DOHH2 (cell line): ENCODE data around the gene MAP3K9.

Experiments used
- H3F3A ChIP-seq: fragments of 200-600 bp; sonication (generic), shearing (Covaris generic); 2 replicates; pipeline ENCODE4 v1.6.0; 2016; ENCODE audit warnings: antibody characterized with exemption, mild to moderate bottlenecking; ENCODE audit not compliant: control insufficient read depth, insufficient read depth
- H3K27ac ChIP-seq: fragments of 200-600 bp; sonication (generic); 2 replicates; pipeline ENCODE4 v1.5.1; 2014; ENCODE audit warnings: low read depth, mild to moderate bottlenecking, low read length, moderate library complexity
- H3K27me3 ChIP-seq: fragments of 200-600 bp; sonication (generic); 2 replicates; pipeline ENCODE4 v1.6.1; 2014; ENCODE audit warnings: mild to moderate bottlenecking, low read length, mixed read lengths; ENCODE audit not compliant: control insufficient read depth
- H3K36me3 ChIP-seq: fragments of 200-600 bp; sonication (generic); 2 replicates; pipeline ENCODE4 v1.6.1; 2014; ENCODE audit warnings: mild to moderate bottlenecking, low read length, moderate library complexity, mixed read lengths; ENCODE audit not compliant: control insufficient read depth
- H3K4me1 ChIP-seq: fragments of 200-600 bp; sonication (generic); 2 replicates; pipeline ENCODE4 v1.6.1; 2014; ENCODE audit warnings: mild to moderate bottlenecking, low read length, mixed read lengths; ENCODE audit not compliant: control insufficient read depth
- H3K4me2 ChIP-seq: fragments of 200-600 bp; sonication (generic); 2 replicates; pipeline ENCODE4 v1.6.0; 2014; ENCODE audit warnings: mild to moderate bottlenecking, low read length, moderate library complexity
- H3K4me3 ChIP-seq: fragments of 200-600 bp; sonication (generic); 2 replicates; pipeline ENCODE4 v1.5.1; 2014; ENCODE audit warnings: mild to moderate bottlenecking, low read length, mixed read lengths
- H3K79me2 ChIP-seq: fragments of 200-600 bp; sonication (generic); 2 replicates; pipeline ENCODE4 v1.6.1; 2014; ENCODE audit warnings: mild to moderate bottlenecking, low read length, mixed read lengths; ENCODE audit not compliant: control insufficient read depth
- H3K9me2 ChIP-seq: fragments of 200-600 bp; sonication (generic); replicated peaks from 2 replicates; pipeline ENCODE4 v1.6.1; 2014; ENCODE audit warnings: mild to moderate bottlenecking, low read length, mixed read lengths; ENCODE audit not compliant: control insufficient read depth
- H3K9me3 ChIP-seq: fragments of 200-600 bp; sonication (generic); 2 replicates; pipeline ENCODE4 v1.6.1; 2014; ENCODE audit warnings: antibody characterized with exemption, low read length, mixed read lengths; ENCODE audit not compliant: control insufficient read depth, insufficient read depth
- H4K20me1 ChIP-seq: fragments of 200-600 bp; sonication (generic); 2 replicates; pipeline ENCODE4 v1.6.0; 2014; ENCODE audit warnings: low read depth, mild to moderate bottlenecking, antibody characterized with exemption, low read length, moderate library complexity; ENCODE audit not compliant: control insufficient read depth, insufficient read depth
- CTCF ChIP-seq: fragments of 200-600 bp; sonication (generic); IDR thresholded peaks from one replicate; pipeline ENCODE4 v1.5.1; 2014; ENCODE audit warnings: antibody characterized with exemption, mild to moderate bottlenecking, low read depth, low read length; ENCODE audit not compliant: poor library complexity, severe bottlenecking
- EZH2phosphoT487 ChIP-seq: fragments of 200-600 bp; sonication (generic); IDR thresholded peaks from 2 replicates; pipeline ENCODE4 v1.6.1; 2017; ENCODE audit warnings: borderline replicate concordance, mild to moderate bottlenecking, antibody characterized with exemption, low read length, moderate library complexity, mixed read lengths

Gene MAP3K9

DNA sequence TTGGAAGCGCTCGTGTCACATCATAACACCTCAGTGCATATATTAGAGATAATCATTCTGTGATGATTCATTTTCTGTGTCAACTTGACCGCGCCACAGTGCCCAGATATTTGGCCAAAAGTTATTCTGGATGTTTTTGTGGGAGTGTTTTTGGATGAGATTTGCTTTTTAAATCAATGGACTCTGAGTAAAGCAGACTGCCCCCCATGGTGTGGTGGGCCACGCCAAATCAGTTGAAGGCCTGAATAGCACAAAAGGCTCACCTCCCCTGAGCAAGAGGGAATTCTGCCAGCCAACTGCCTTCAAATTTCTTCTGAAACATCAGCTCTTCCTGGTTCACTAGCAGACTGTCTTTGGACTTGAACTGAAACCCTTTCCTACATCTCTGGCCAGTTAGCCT is 24.6 kb upstream of the MAP3K9 start:
- TF ChIP-seq CTCF (no peak), EZH2phosphoT487 (no peak)
- Histone ChIP-seq H3K9me3 (no peaks in the 10 kb centered on the region), H4K20me1 (no peaks in the 10 kb centered on the region), H3K4me1 (no peaks in the 10 kb centered on the region), H3K27me3 (no peaks in the 10 kb centered on the region; the same call in 1 of the 2 replicates), H3K79me2 (no peaks in the 10 kb centered on the region), H3K9me2 (no peaks in the 10 kb centered on the region), H3K27ac (no peak overlapping the region), H3F3A (no peaks in the 10 kb centered on the region), H3K4me2 (no peak overlapping the region), H3K4me3 (no peak overlapping the region), H3K36me3 (no peaks in the 10 kb centered on the region)

DNA sequence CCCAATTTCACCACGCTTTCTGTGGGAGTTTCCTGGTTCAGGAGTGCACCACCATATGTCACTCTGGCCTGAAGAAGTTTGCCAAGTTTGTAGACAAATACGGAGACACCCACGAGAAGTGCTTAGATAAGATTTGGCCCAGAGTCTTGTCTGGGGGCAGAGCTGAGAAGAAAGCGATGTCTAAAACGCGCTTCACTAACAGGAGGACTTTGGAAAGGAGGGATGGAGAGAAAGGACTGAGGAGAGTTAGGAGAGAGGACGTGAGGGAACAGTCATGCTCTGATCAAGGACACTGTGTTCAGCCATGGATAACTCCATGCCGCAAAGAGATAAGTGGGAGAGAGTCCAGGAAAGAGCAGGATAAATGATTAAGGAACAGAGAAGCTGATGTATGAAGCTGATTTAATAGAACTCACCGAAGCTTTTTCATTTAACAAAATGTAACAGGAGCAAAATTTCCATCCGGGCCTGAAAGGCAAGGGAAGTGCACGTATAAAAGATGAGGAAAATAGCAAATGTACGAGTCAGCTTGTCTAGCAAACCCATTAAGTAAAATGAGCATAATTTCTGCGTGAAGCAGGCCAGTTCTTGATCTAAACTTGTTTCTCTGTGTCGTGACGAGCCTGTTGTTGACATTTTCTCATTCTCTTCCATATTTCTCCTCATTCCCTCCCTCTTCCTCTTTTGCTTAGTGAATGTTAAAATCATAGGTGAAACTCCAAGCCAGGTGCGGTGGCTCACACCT is 23.4 kb upstream of the MAP3K9 start:
- peaks cover under 1% of the 10 kb centered on the region; the same call in 1 of the 2 replicates for H3K27me3 ChIP-seq
- no peak for TF ChIP-seq EZH2phosphoT487
- no peak for TF ChIP-seq CTCF

GRCh38 chr14:70830998-70831781 is 21.9 kb upstream of the MAP3K9 start:
- no peaks in the 10 kb centered on the region for H3K4me1 ChIP-seq
- H3K4me2 ChIP-seq = no peak overlapping the region
- no peaks in the 10 kb centered on the region for H3F3A ChIP-seq
- H4K20me1 ChIP-seq = no peaks in the 10 kb centered on the region
- no peaks in the 10 kb centered on the region for H3K79me2 ChIP-seq
- TF ChIP-seq CTCF (no peak), EZH2phosphoT487 (no peak)
- H3K9me2 ChIP-seq = no peaks in the 10 kb centered on the region
- H3K27me3 ChIP-seq = peaks cover 3% of the 10 kb centered on the region; the same call in 1 of the 2 replicates
- no peaks in the 10 kb centered on the region for H3K36me3 ChIP-seq
- no peak overlapping the region for H3K4me3 ChIP-seq
- H3K9me3 ChIP-seq = no peaks in the 10 kb centered on the region
- no peak overlapping the region for H3K27ac ChIP-seq

More for the DNA sequence above, 23.4 kb upstream of the MAP3K9 start:
- Histone ChIP-seq H3K4me3 (no peak overlapping the region), H3K4me2 (no peak overlapping the region), H3K79me2 (no peaks in the 10 kb centered on the region), H3K9me3 (no peaks in the 10 kb centered on the region), H3K36me3 (no peaks in the 10 kb centered on the region), H3F3A (no peaks in the 10 kb centered on the region), H3K4me1 (no peaks in the 10 kb centered on the region), H3K9me2 (no peaks in the 10 kb centered on the region), H3K27ac (no peak overlapping the region), H4K20me1 (no peaks in the 10 kb centered on the region)
